Spleen (tissue), 7 donors: ENCODE results near the gene PLCB1.

Experiments used
- POLR2A ChIP-seq, 3 donors: fragments of 450-650 bp; IDR thresholded peaks; one replicate each; pipeline ENCODE4 v1.5.1; 2017; ENCODE audit warnings: antibody characterized with exemption in 3 of 3, mild to moderate bottlenecking in 1 of 3
- POLR2AphosphoS5 ChIP-seq, 3 donors: sonication (generic); formaldehyde crosslinking; IDR thresholded peaks; one replicate each; pipeline ENCODE4 v1.5.1; 2017; ENCODE audit warnings: antibody characterized with exemption in 3 of 3
- TF ChIP-seq, protein P1 (sequence below), 11 experiments: fragments of 200-600 bp in 7 of 11; fragments of 450-650 bp in 4 of 11; sonication (generic) in 4 of 11; IDR thresholded peaks in 8 of 11; conservative IDR thresholded peaks in 3 of 11; 1 replicate in 7 of 11; 2 replicates in 4 of 11; pipeline versions ENCODE4 v1.4.0 to v1.8.0; 2016 to 2021; ENCODE audit warnings: antibody characterized with exemption in 11 of 11, inconsistent platforms in 4 of 11, mild to moderate bottlenecking in 1 of 11
- donor health status: DM: no; HTN: no; CAD: no; lungs with moderate emphysema.
- donor health status: DM: no; HTN: no; CAD: no.
- donor health status: DM: no; HTN: no; CAD: no.

DNA sequence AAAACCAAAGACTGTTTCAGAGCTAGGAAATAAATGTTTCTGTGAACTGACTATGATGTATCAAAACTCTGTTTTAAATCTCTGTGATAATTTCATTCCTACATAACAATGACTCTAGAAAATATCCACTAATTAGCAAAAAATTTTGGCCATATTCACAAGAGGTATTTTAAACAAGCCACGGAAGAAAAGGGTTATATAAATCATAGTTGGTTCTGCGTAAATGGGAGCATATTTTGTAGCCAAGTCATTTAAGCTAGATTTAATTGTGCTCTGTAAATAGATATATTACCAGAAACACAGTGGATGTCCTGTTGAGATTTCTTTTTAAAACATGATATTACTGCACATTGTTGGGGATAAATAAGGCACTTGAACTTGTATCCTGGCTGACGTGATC is 520.3 kb downstream of the PLCB1 start:
- TF ChIP-seq, protein P1, sequence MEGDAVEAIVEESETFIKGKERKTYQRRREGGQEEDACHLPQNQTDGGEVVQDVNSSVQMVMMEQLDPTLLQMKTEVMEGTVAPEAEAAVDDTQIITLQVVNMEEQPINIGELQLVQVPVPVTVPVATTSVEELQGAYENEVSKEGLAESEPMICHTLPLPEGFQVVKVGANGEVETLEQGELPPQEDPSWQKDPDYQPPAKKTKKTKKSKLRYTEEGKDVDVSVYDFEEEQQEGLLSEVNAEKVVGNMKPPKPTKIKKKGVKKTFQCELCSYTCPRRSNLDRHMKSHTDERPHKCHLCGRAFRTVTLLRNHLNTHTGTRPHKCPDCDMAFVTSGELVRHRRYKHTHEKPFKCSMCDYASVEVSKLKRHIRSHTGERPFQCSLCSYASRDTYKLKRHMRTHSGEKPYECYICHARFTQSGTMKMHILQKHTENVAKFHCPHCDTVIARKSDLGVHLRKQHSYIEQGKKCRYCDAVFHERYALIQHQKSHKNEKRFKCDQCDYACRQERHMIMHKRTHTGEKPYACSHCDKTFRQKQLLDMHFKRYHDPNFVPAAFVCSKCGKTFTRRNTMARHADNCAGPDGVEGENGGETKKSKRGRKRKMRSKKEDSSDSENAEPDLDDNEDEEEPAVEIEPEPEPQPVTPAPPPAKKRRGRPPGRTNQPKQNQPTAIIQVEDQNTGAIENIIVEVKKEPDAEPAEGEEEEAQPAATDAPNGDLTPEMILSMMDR (IDR thresholded peaks at IDR 0.05 in 8 of 11, conservative IDR thresholded peaks at IDR 0.05 in 3 of 11): no peak
- TF ChIP-seq POLR2A (IDR thresholded peaks at IDR 0.05): no peak
- TF ChIP-seq POLR2AphosphoS5 (IDR thresholded peaks at IDR 0.05): no peak
